Panc1 (cell line): ENCODE measurements around the gene MEOX2.

Experiments
- CTCF ChIP-seq: fragments of 450-650 bp; IDR thresholded peaks from 2 replicates; pipeline ENCODE4 v1.5.1; 2017; ENCODE audit warnings: mild to moderate bottlenecking
- POLR2AphosphoS5 ChIP-seq: IDR thresholded peaks from 2 replicates; pipeline ENCODE4 v1.6.1; 2012; ENCODE audit warnings: mild to moderate bottlenecking, low read depth, low read length, moderate library complexity
- SIN3A ChIP-seq: IDR thresholded peaks from 2 replicates; pipeline ENCODE4 v1.6.1; 2012; ENCODE audit warnings: low read depth, mild to moderate bottlenecking, low read length, moderate library complexity, borderline replicate concordance; ENCODE audit not compliant: insufficient read depth

- no peak for TF ChIP-seq CTCF
- TF ChIP-seq SIN3A: no peak
- no peak for TF ChIP-seq POLR2AphosphoS5
Measured at GRCh38 chr7:15577600-15577999, 108.9 kb downstream of the MEOX2 start.
